ENCODE data around the gene PDXK. TPM values are rescaled to one million over a fixed set of nuclear protein-coding genes. Genes with fewer than 3 reads are reported as not detected.

The PDXK gene
- total and polyA plus RNA-seq, 9 of the 15 experiments (the other 6 are each of a cell fraction or from before 2014, with no cell fraction given) = 5.6 to 162 (median 76.5) TPM

GRCh38 chr21:43708745-43709381 is 10.1 kb upstream of the PDXK start (continued):
- TF ChIP-seq MTA1 (IDR thresholded peaks at IDR 0.05; ENCODE audit: borderline replicate concordance) (no peak), CAMTA2 (CRISPR knock-in tag; conservative IDR thresholded peaks at IDR 0.05) (no peak), HOMEZ (CRISPR knock-in tag; IDR thresholded peaks at IDR 0.05) (no peak), PURB (CRISPR knock-in tag; IDR thresholded peaks at IDR 0.05; ENCODE audit: low read depth) (no peak), ADNP (tag; IDR thresholded peaks at IDR 0.05) (0 out of 2 replicates have a peak, but pooled peaks have one; percentile 33), PHF8 (IDR thresholded peaks at IDR 0.05; ENCODE audit: borderline replicate concordance, low read length) (no peak), CUX1 (CRISPR knock-in tag; IDR thresholded peaks at IDR 0.05) (no peak), SNAPC5 (CRISPR knock-in tag; IDR thresholded peaks at IDR 0.05) (no peak), LARP7 (IDR thresholded peaks at IDR 0.05) (no peak), ZMIZ1 (IDR thresholded peaks at IDR 0.05; ENCODE audit: low read depth in 2 of 2, low read length in 2 of 2) (no peak), RBM15 (IDR thresholded peaks at IDR 0.05; ENCODE audit: insufficient read depth, low read length) (no peak), ZFX (CRISPR knock-in tag; IDR thresholded peaks at IDR 0.05) (no peak), PBX2 (CRISPR knock-in tag; IDR thresholded peaks at IDR 0.05; ENCODE audit: low read depth) (no peak), PBX2 (tag; conservative IDR thresholded peaks at IDR 0.05; ENCODE audit: low read depth) (no peak)

Measured in K562 (cell line).